Measurements from ENCODE around the gene HDAC8. TPM values are rescaled to one million over a fixed set of nuclear protein-coding genes. Genes with fewer than 3 reads are reported as not detected.
"Not testable (repeated sequence)": the region's sequence is repeated elsewhere in the genome, so short reads cannot be mapped to it uniquely, and the experiment has no call there.

HDAC8 gene
- 32.0 and 36.8 TPM in 2 replicates for total RNA-seq

DNA sequence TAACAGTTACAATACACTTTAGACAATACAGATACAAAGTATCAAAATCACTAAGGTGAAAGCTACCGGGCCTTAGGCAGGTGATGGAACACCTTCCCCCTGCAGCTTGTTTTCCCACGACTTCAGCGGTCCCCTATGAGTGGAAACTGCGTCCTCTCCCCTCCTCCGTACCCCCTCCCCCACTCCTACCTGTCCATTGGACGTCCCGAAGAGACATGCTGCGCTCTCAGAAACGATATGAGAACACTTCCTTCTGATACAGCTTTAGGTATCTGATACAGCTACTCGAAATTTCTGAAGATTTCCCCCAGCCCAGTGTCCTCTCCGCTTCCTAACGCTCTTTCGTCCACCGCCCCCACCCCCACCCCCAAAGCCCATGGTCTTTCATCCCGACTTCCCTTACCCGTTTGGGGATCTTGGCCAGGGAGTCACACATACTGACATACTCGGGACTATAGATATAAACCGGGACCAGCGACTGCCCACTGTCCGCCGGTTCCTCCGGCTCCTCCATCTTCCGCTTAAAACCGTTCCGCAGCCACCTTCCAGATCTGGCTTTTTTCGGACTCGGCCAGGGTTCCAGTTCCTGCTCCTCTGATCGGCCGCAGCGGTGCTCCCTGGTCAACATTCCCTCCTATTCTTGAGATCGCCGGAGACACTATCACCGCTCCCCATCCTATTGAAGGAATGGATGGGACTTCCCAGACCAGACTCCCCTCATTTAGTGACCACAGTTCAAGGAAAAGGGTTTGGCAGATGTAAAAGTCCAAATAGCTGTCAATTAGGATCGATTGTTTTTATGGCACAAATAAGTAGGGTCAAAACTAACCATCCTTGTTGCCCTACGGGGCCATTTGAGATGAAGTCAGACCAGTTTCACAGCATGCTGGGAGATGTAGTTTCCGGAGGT, at the start of gene HDAC8:
Gene HDAC8 (minus strand): TSS at position 596 of the 910 bp plus-strand sequence. CDS start 82 bp downstream, at position 514.
- intact Hi-C loops (cut with micrococcal nuclease): loop anchor here (1.0 to 5.0 kb wide), 8 partner anchors 32 to 1720 kb away; partner anchors contain the start of genes CITED1, ERCC6L, PHKA1 and RPS4X

DNA sequence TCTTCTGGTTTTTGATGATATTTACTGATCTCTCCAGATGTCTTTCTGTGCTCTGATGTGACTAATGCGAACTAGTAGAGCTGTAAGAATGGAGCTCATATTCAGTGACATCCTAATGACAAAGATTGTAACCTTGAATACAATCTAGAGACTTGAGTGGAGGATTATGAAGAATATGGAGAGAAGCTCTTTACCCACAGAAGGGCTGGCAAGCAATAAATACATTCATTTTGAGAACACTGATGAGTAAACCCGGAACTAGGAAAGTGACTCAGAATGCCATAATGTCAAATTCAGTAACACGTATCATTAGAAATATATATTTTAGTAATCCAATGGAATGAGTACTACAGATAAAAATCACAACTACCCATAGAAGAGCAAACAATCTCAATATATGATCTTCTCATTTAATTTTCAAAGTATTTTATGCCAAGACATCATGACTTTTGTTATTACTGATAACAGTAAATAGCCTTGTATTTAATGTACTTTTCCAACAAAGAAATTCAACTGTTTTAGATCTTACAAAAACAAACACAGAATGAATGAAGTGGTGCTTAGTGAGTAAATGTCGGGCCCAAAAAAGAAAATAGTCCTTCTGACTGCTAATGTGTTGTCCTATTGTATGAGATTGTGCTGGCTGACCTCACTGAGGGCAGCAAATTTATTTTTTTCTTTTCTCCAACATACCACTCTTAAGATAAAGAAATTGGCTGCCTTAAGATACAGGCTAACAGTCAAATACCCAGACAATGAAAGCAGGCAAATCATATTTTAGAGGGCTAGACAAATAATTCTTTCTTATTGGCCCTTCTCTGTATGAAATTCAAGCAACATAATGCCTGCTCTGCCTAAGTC, 49.2 kb upstream of the HDAC8 start:
- intact Hi-C loops (cut with micrococcal nuclease): loop anchor here (5.0 kb wide), 3 partner anchors 40 to 90 kb away; partner anchors contain the start of genes HDAC8 and PHKA1

DNA sequence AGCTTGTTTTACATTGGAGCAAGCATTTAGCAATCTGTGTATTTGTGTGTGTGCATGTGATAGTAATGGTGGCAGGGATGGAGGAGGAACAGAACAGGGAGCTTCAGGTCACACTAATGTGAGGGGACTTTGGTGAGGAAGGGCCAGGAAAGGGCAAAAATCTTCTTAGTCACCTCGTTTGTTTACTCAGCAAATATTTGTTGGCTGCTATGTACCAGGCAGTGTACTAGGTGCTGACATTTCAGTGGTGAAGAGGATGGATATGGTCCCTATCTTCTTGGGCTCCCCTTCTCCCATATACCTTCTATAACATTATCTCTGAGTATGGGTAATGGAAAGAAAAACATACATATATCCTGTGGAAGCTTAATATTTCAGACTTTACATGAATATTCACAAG, 48.5 kb upstream of the HDAC8 start:
- intact Hi-C loops (cut with micrococcal nuclease): loop anchor here (5.0 kb wide), 3 partner anchors 41 to 91 kb away; partner anchors contain the start of genes HDAC8 and PHKA1

DNA sequence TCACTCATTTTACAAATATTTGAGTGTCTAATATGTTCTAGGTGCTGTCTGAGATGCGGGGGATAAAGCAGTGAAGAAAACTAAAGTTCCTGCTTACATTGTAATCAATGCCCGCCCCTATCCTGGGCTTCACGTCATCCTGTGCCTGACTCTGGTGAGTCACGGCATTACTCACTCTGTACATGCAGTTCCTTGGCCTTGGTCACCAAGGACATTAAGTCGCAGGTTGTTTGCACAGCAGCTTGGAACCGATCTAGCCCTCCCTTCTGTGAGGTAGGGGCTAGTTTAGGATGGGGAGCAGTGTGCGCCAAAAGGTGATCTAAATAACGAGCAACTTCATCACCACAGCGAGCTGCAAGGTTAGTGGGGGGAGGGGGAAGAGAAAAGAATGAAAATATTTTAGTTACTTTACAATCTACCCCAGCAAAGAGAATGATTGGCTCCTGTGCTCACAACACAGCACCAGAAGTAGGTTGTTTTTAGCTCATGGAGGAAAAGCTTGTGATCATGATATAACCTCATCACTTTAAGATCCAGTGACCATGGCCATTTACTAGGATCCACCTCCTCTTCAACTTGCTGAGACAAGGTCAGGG, 48.0 kb upstream of the HDAC8 start:
- intact Hi-C loops (cut with micrococcal nuclease): loop anchor here (5.0 kb wide), 3 partner anchors 42 to 92 kb away; partner anchors contain the start of genes HDAC8 and PHKA1

DNA sequence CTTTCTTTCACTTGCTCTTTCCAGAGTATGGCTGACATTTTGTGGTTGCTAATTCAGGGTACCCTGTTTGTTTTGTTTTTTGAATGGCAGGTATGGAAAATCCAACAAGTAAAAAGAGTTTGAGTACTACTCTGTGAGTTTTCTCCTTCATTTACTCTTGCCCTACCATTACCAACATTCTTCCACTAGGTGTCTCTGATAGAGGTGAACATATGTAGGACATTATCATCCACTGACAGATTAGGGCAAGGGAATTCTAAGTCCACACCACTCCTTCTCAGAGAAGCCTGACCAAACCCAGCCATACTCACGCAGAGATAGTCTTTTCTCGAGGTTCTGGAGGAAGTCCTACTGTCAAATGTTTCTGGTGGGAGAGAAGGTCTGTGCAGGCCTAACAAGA, 36.7 kb upstream of the HDAC8 start:
- intact Hi-C loops (cut with micrococcal nuclease): no loop called here

DNA sequence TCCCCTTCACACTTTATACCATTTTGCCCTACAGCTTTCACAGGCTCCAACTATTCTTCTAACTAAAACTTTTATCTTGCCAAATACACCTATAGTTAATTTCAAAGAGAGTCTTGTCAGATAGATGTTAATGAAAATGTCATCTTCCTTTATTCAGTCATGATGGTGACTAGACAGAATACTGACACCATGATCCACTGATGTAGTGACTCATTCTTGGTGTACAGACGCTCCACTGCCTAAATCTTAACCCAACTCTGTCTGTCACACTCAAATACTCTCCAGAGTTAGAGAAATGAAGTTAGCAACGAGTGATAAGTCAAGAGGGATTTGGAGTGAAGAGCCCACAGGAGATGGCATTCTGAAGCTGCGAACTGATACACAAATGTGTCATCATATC, 32.1 kb upstream of the HDAC8 start:
- intact Hi-C loops (cut with micrococcal nuclease): loop anchor here (1.0 kb wide), 1 partner anchor 31 kb away; no protein-coding TSS in a partner anchor

DNA sequence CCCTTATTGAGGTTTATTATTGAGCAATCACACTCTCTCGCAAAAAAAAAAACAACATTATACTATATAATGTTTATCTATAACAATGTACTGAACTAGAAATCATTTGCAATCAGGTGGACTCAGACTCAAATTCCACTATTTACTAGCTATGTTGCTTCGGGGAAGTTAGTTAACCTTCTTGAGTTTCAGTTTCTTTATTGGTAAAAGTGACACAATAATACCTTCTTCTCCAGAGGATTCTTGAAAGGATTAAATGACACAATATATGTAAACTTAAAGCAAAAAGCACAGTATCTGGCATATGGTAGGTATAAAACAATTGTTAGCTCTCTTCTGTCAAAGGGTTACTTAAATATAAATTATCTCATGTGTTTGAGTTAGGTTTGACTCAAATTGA, 31.5 kb upstream of the HDAC8 start:
- intact Hi-C loops (cut with micrococcal nuclease): loop anchor here (1.0 kb wide), 1 partner anchor 31 kb away; no protein-coding TSS in a partner anchor

DNA sequence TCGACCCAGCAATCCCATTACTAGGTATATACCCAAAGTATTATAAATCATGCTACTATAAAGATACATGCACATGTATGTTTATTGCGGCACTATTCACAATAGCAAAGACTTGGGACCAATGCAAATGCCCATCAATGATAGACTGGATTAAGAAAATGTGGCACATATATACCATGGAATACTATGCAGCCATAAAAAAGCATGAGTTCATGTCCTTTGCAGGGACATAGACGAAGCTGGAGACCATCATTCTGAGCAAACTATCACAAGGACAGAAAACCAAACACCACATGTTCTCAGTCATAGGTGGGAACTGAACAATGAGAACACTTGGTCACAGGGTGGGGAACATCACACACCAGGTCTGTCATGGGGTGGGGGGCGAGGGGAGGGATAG, 18.4 kb upstream of the HDAC8 start:
- intact Hi-C loops (cut with micrococcal nuclease): not testable (repeated sequence)

DNA sequence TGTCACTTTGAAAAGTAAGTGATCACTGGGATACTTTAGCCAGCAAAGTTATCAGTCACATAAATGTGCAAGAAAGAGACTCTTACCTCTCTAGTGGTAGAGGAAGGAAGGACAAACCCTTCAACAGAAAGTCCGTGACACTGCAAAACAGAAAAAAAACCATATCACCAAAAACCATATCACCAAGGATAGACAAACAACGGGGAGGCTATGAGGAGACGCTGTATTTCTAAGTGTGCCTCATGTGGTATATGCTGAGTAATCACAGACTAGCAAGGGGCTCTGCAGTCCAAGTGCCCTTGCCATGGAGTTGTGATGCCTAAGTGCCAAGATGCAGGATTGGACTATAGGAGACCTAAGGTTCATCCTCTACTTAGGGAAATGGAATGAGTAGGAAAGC, 11.5 kb upstream of the HDAC8 start:
- intact Hi-C loops (cut with micrococcal nuclease): no loop called here

DNA sequence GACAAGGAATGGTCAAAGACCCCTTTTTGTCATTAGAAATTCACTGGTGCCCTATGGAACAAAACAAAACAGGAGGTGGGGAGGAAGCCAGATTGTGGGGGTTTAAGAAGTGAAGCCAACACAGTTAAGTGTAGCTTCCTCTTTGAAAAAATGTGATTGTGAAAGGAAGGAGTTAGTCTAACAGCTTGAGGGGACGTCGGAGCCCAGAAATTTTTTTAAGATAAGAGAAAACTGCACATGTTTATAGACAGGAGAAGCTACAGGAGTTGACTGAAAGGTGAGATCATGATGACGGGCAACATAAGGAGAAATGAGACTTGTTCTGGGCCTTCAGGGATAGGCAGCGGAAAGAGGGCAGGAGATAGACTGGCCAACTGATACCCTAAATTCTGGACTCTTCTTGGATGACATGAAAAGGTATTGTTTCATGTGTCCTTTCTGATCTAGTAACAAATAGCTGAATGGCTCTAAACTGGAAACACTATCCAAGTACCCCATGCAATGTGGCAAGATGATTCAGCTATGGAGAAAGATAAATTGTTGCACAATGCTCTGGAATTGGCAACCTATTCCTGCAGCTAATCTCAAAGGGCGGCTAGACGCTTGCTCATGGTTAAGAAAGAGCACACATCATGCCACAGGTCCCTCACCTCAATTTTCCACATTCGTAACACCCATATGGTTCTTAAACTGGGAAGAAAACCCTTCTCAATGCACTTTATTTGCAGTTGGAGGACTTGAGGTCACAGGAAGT, 3.7 kb upstream of the HDAC8 start:
- intact Hi-C loops (cut with micrococcal nuclease): no loop called here

DNA sequence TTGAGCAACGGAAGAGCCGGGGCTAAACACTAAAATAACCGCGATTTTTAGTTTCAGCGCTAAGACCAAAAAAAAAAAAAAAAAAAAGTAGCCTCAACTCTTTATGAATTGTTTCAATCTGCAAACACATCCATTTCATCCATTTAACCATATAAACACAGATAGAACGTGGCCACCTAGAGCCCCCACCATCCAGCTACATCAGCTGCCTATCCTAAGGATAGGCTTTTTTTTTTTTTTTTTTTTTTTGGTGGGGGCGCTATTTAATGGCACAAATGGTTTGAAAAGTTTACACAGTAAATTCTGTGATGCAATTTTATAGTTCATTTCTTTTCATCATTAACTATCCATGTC, 492 bp upstream of the HDAC8 start:
- intact Hi-C loops (cut with micrococcal nuclease): loop anchor here (1.0 to 5.0 kb wide), 7 partner anchors 31 to 1720 kb away; partner anchors contain the start of genes CITED1, ERCC6L and PHKA1

DNA sequence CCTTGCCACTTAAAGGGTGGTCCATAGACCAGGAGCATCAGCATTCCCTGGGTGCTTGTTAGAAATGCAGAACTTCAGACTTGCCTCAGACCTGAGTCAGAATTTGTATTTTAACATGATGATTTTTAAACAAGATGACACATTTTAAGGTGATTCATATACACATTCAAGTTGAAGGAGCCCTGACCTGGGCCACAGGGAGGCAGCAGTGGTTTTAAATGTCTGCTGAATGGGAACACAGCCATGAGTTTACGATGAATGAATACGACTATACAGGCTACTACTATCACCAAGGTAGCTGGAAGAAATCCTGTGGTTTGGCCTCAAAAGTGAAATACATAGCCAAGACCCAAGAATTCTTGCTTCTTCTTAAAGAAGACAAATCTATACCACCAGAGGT, 2.9 kb downstream of the HDAC8 start:
- intact Hi-C loops (cut with micrococcal nuclease): loop anchor here (5.0 kb wide), 3 partner anchors 53 to 262 kb away; partner anchors contain the start of gene CITED1

DNA sequence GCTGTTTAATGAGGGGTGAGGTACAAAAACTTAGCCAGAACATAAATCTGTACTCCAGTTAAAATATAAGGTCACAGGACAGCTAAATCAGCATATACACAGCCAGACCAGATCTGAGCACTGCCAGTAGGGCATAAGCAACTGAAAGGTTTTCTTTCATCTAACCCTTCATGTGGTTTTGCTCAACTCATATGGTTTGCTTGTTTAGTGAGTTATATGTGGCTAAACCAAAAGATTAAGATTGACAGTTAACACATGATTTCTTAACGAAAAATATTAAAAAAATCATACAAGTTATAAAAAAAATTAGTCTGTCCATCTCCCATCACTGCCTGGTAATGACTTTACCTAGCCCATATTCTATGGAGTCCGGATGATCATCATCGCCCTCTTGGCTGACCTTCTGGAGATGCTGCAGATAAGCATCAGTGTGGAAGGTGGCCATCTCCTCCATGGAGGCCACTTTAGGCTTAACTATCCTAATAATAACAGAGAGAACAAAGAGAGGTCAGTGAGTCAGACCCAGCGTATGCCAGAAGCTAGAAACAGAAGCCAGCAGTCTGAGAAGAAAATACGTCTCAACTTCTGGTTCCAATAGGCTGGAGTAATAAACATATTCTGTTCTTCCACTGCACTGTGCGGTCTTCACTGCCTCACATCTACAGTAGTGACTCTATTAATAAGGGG, 4.1 kb downstream of the HDAC8 start:
- intact Hi-C loops (cut with micrococcal nuclease): no loop called here

DNA sequence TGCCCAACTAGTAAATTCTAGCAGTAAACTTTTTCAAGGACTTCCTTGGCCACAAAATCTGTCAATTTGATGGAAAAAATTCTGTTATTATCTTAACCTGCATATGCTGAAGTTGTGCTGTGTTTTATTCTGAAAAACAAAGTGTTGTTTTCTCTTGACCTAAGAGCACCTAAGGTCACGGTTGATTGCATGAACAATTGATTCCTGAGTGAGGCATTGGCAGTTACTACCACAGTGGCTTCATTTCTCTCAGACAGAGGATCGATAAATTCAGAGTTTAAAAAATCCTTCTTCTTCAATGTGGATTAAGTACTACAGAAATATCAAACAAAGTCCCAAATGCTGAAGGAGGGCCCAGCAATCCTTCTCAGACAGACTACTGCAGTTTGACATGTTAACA, 6.2 kb downstream of the HDAC8 start:
- intact Hi-C loops (cut with micrococcal nuclease): no loop called here

DNA sequence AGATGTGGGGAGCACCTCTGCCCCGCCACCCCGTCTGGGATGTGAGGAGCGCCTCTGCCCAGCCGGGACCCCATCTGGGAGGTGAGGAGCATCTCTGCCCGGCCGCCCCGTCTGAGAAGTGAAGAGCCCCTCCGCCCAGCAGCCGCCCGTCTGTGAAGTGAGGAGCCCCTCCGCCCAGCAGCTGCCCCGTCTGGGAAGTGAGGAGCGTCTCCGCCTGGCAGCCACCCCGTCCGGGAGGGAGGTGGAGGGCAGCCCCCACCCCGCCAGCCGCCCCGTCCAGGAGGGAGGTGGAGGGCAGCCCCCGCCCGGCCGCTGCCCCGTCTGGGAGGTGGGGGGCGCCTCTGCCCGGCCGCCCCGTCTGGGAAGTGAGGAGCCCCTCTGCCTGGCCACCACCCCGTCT, 13.0 kb downstream of the HDAC8 start:
- intact Hi-C loops (cut with micrococcal nuclease): not testable (repeated sequence)

DNA sequence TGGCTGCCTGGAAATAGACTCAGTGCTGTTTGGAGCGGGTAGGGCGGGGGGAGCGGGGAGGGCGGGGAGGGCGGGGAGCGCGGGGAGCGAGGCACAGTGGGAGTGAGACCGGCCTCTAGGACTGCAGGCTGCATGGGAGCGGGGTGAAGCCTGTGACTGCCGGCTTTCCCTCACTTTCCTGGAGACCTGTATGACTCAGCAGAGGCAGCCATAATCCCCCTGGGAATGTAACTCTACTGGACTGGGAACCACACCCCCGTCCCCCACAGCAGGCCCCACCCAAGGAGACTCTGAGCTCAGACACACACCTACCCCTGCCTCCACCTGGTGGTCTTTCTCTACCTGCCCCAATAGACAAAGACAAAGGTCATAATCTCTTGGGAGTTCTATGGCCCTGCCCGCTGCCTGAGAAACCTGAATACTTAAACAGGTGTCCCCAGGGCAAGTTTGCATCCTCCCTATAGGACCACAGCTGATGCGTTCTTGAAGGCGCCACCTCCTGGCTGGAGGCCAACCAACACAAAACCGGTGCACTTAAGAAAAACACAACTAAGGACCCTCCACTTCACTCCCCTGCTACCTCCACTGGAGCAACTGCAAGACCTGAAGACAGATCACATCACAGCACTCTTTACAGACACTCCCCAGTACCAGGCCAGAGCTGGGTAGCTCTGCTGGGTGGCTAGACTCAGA, 18.0 kb downstream of the HDAC8 start:
- intact Hi-C loops (cut with micrococcal nuclease): no loop called here

DNA sequence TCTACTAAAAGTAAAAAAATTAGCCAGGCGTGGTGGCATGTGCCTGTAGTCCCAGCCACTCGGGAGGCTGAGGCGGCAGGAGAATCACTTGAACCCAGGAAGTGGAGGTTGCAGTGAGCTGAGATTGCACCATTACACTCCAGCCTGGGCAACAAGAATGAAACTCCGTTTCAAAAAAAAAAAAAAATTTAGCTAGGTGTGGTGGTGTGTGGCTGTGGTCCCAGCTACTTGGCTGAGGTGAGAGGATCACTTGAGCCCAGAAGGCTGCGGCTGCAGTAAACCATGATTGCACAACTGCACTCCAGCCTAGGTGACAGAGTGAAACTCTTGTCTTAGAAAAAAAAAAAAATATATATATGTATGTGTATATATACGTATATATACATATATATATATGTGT, 20.2 kb downstream of the HDAC8 start:
- intact Hi-C loops (cut with micrococcal nuclease): not testable (repeated sequence)

DNA sequence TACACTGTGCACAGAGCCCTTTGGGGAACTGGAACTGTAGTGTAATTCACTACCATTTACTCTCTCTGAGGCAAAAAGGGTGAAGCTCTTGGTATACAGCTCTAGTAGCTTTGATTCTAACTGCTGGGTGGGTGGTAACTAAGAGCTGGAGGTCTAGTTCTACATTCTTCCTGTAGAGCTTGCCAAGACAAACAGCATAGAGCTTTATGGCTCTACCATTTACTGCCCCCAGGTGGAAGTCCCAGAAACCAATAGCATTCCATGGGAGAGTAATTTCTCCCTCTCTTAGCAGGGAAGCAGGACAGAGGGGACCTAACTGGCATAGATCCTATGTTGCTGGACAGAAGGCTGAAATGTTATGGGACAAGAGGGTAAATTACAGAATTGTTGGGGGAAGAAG, 26.7 kb downstream of the HDAC8 start:
- intact Hi-C loops (cut with micrococcal nuclease): no loop called here

DNA sequence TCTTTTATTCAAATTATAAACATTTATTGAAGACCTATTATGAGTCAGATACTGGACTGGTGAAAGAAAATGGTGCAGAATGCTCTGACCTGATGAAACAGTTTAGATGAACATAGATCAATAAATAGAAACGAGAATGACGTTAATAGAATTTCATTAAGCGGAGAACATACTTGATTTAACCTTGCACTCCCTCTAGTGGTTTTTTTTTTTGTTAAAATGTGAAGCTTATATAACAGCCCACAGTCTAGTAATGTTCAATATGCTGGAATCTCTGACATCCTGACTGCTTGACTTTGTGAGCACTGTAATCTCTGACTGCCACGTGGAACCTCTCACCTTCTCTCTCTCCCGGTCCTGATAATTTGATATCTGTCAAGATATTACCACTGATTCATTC, 32.3 kb downstream of the HDAC8 start:
- intact Hi-C loops (cut with micrococcal nuclease): loop anchor here (1.0 to 5.0 kb wide), 2 partner anchors 243 to 295 kb away; no protein-coding TSS in a partner anchor

Data from T-helper 1 cell treated with Interleukin-12 subunit alpha and Interleukin-12 subunit beta and Interleukin-4 antibody, amounts not matched to agents 30 ng/mL and 1 ng/mL, for 36 hours (primary cell).